Caki2 (cell line): Measurements from ENCODE around the gene SPRR1B. TPM values are rescaled to one million over a fixed set of nuclear protein-coding genes. Genes with fewer than 3 reads are reported as not detected.
"Not testable (repeated sequence)": the region's sequence is repeated elsewhere in the genome, so short reads cannot be mapped to it uniquely, and the experiment has no call there.

Experiments
- DNase-seq: peaks from one replicate; pipeline ENCODE4 v3.0.0-alpha.2; 2015; ENCODE audit warnings: low read depth
- in situ Hi-C: cut with HindIII; loops from 2 replicates; pipeline ENCODE4 v1.10.0; 2016; ENCODE audit warnings: low sequenced_read_pairs, low pct_unique_long_range_greater_than_20kb, mixed read lengths
- total RNA-seq: library from RNA; depleted of rRNA; stranded (reverse); fragments of >200 nt; shearing (Covaris generic); gene quantifications from 2 replicates; pipeline ENCODE4 v1.2.3, GENCODE V29; 2014; ENCODE audit warnings: low replicate concordance; rRNA removed

SPRR1B gene
- total RNA-seq, 1 experiment from 2014 or later = not detected

GRCh38 chr1:153032073-153032472 lies 1.1 kb downstream of the SPRR1B start:
- in situ Hi-C loops = no loop called here
- no peak for DNase-seq

DNA sequence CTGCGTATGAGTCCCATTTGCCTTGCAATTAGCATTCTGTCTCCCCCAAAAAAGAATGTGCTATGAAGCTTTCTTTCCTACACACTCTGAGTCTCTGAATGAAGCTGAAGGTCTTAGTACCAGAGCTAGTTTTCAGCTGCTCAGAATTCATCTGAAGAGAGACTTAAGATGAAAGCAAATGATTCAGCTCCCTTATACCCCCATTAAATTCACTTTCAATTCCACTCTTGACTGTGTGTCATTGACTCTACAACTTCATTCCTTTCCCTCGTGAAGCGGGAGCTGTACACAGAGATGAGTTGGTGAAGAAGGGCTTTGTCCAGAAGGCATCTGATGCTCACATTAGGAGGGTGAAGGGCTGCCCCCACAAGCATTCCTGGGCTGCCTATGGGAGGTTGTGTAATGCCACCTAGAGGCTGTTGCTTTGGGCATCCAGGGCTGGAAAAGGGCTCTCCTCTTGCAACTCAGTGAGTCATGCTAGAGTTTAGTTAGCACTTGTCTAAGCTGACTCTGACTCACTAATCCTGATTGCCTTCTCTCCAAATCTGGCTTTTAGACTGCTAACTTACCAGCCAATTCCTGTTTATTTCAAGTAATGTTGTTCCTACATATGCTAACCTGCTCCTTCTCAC lies 1.8 kb downstream of the SPRR1B start:
- peak; percentile 25 for DNase-seq
- in situ Hi-C loops = no loop called here

DNA sequence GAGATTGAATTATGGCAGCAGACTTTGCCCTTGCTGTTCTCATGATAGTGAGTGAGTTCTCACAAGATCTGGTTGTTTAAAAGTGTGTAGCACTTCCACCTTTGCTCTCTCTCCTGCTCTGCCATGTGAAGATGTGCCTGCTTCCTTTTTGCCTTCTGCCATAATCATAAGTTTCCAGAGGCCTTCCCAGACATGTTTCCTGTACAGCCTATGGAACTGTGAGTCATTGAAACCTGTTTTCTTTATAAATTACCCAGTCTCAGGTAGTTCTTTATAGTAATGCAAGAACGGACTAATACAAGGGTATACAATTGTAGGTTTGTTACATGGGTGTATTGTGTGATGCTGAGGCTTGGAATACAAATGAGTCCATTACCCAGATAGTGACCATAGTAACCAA lies 4.2 kb downstream of the SPRR1B start:
- no peak for DNase-seq
- in situ Hi-C loops = no loop called here

DNA sequence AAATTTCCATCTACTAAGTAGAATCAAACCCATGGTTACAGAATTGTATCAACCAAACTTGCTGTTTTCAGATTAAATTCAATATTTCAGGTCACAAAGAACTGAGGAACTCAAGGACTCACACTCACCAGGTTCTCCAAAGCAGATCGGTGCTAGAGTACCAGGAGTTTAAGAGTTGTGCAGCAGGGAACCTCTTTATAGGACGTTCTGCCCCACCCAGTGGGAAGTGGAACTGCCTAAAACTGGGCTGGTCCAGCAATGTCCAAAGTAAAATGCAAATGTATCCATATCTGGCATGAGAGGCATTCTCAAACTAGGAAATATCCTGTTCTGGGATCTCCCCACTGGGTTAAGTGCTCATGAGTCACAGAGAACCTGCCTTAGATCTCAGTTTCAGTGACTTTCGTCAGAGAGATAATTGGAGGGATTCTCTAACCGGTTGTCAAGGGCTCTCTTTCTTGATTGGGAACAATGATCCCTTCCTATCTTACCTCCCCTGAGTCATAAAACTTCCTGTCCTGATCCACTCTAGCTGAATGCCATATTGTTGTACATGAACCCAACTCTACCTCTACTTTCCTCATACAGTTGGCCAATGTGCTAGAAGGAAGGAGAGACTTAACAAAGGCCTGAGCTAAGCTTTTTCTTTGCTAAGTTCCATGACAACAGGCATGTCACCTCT lies 10.1 kb downstream of the SPRR1B start, which contains the start of gene SPRR2D:
SPRR2D (minus strand) TSS at position 171 of the 682 bp plus-strand sequence. CDS start 774 bp downstream, outside the sequence.
- in situ Hi-C loops = no loop called here
- no peak for DNase-seq

GRCh38 chr1:153049211-153049610 lies 18.2 kb downstream of the SPRR1B start:
- in situ Hi-C loops = no loop called here
- no peak for DNase-seq

DNA sequence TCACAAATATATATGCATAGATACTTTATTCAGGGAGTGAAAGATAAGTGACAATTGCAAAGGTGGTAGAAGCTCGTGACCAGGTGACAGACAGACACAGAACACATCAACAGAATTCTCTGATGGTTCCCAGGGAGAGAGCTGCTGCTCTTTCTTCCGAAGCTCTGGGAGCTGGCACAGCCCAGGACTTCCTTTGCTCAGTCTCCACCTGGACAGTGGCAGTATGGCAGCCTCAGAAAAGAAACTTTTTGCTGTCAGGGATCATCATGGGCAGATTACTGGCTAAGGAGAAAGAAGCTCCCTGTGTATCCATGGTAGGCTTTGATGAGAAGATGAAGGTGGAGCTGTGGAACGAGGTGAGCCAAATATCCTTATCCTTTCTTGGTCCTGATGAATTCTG lies 25.1 kb downstream of the SPRR1B start:
- in situ Hi-C loops, DNase-seq: not testable (repeated sequence)

GRCh38 chr1:153057375-153057774 lies 26.4 kb downstream of the SPRR1B start, which contains the start of gene SPRR2A:
TSS of gene SPRR2A (minus strand) at chr1:153057512. CDS start at chr1:153056735, 777 bp downstream.
- no peak for DNase-seq
- in situ Hi-C loops = no loop called here

DNA sequence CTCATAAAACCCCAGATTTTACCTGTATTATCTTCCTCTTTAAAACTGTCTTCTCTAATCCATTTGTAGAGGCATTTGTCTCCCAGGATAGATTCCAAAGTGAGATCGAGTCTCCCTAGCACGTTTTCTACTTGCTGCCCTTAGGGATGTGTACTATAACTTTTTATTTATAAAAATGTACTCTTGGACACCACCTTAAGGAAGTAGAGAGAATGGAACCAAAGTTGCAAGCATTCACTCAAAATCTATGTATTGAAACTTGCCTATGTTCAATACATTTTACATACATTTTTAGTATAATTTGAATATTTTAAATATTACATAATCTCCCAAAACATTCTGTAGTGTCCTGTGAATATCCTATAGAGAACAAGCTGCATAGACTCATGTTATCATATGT lies 27.2 kb downstream of the SPRR1B start:
- no peak for DNase-seq
- in situ Hi-C loops = no loop called here

DNA sequence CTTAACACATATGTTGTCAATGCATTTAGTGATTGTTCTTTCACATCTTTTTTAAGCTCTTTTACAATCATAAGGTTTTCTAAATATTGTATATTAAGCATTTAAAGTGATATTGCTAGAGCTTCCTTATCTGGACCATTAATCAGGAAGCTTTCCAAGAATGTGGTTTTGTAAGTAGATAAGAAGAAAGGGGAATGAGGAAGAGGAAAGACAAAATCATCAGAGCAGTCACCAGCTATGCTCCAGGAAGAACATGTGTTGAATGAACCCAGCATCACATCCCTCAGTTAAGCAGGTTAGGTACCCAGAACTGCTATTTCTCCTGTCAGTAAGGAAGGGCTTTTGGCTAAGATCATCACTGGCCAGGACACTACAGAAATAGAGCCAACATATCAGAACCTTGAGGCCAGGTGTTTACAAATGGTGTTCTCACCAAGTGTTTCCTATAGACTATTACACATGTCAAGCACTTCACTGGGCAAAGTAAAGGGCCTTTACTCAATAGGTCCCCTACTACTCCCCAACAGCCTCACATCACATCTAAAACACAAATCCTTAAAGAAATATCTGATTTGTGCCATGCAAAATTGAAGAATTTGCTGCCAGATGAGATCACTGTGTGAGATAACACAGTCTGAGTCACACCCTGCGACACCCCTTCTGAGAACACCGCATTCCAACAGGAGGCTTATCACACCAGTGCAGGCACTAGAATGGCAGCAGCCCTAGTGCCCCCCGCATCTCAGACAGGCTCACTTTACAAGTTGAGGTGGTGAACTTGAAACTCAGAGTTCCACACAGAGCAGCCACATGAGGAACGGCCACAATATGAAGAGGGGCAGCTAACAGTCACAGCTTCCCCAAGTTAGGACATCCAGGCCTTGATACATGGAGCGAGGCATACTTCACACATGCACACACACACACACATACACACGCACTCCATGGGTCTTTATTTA lies 28.1 kb downstream of the SPRR1B start:
- peak; percentile 2 for DNase-seq
- in situ Hi-C loops = no loop called here

DNA sequence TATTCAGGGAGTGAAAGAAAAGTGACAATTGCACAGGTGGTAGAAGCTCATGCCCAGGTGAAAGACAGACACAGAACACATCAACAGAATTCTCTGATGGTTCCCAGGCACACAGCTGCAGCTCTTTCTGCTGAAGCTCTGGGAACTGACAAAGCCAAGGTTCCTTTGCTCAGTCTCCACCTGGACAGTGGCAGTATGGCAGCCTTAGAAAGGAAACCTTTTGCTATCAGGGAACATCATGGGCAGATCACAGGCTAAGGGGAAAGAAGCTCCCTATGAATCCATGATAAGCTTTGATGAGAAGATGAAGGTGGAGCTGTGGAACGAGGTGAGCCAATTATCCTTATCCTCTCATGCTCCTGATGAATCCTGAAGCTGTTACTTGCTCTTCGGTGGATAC lies 39.2 kb downstream of the SPRR1B start:
- DNase-seq = no peak

GRCh38 chr1:153071511-153071910 lies 40.5 kb downstream of the SPRR1B start, which contains the start of gene SPRR2B:
TSS of gene SPRR2B (minus strand) at chr1:153071611. CDS start at chr1:153070839, 772 bp downstream.
- in situ Hi-C loops = no loop called here
- no peak for DNase-seq

More for the DNA sequence above, 39.2 kb downstream of the SPRR1B start:
- in situ Hi-C loops = no loop called here

- DNase-seq = no peak
- in situ Hi-C loops = no loop called here
Measured at GRCh38 chr1:153072806-153073726, 42.1 kb downstream of the SPRR1B start.

DNA sequence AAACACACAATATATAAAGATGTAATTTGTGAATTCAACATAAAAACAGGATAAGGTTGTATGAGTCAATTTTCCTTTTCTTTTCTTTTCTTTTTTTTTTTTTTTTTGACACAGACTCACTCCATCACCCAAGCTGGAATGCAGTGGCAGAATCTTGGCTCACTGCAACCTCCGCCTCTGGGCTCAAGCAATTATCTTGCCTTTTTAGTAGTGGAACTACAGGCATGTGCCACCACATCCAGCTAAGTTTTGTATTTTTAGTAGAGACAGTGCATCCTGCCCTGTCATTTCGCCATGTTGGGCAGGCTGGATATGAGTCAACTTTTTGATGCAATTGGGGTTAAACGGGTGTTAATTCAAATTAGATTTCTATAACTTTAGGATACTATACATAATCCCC lies 50.7 kb downstream of the SPRR1B start:
- DNase-seq = no peak
- in situ Hi-C loops = no loop called here

Other genes starting within 250 kb of the SPRR1B start
- not detected in 2 replicates for gene LCE1E, start 244.9 kb upstream of the SPRR1B start, total RNA-seq
- gene LCE1D, start 234.5 kb upstream of the SPRR1B start, total RNA-seq = not detected in 2 replicates
- gene LCE1C, start 224.6 kb upstream of the SPRR1B start, total RNA-seq = not detected in 2 replicates
- gene LCE1B, start 219.2 kb upstream of the SPRR1B start, total RNA-seq = not detected in 2 replicates
- not detected in 2 replicates for gene LCE1A, start 203.7 kb upstream of the SPRR1B start, total RNA-seq
- not detected in 2 replicates for gene LCE6A, start 188.3 kb upstream of the SPRR1B start, total RNA-seq
- gene LCE7A, start 171.2 kb upstream of the SPRR1B start, total RNA-seq = not detected in 2 replicates
- not detected in 2 replicates for gene SMCP, start 152.9 kb upstream of the SPRR1B start, total RNA-seq
- not detected in 2 replicates for gene IVL, start 122.7 kb upstream of the SPRR1B start, total RNA-seq
- gene SPRR5, start 84.0 kb upstream of the SPRR1B start, total RNA-seq = not detected in 2 replicates
- gene SPRR4, start 60.6 kb upstream of the SPRR1B start, total RNA-seq = not detected in 2 replicates
- not detected in 2 replicates for gene SPRR1A, start 47.1 kb upstream of the SPRR1B start, total RNA-seq
- not detected in 2 replicates for gene SPRR3, start 29.5 kb upstream of the SPRR1B start, total RNA-seq
- not detected in 2 replicates for gene SPRR2D, start 9.9 kb downstream of the SPRR1B start, total RNA-seq
- gene SPRR2A, start 26.3 kb downstream of the SPRR1B start, total RNA-seq = not detected in 2 replicates
- not detected in 2 replicates for gene SPRR2B, start 40.4 kb downstream of the SPRR1B start, total RNA-seq
- not detected in 2 replicates for gene SPRR2E, start 63.3 kb downstream of the SPRR1B start, total RNA-seq
- not detected in 2 replicates for gene SPRR2F, start 82.3 kb downstream of the SPRR1B start, total RNA-seq
- gene SPRR2G, start 119.7 kb downstream of the SPRR1B start, total RNA-seq = not detected in 2 replicates
- gene LELP1, start 172.2 kb downstream of the SPRR1B start, total RNA-seq = not detected in 2 replicates
- gene PRR9, start 186.4 kb downstream of the SPRR1B start, total RNA-seq = not detected in 2 replicates
- gene LORICRIN, start 228.5 kb downstream of the SPRR1B start, total RNA-seq = not detected in 2 replicates